ENCODE data around the gene PPRC1.
"Not testable (repeated sequence)": the region's sequence is repeated elsewhere in the genome, so short reads cannot be mapped to it uniquely, and the experiment has no call there.

GRCh38 chr10:102188941-102189898 lies 56.4 kb downstream of the PPRC1 start:
- TF ChIP-seq POLR2A (IDR thresholded peaks at IDR 0.05; ENCODE audit: low read length); GATA1 (IDR thresholded peaks at IDR 0.05; ENCODE audit: low read depth, low read length): not testable (repeated sequence)
